Hepatocyte (in vitro differentiated cells): ENCODE measurements around the gene DHX57.

ENCODE experiments used
- EZH2 ChIP-seq: fragments of 200-600 bp; sonication (generic); IDR thresholded peaks from 2 replicates; pipeline ENCODE4 v1.6.1; 2016; ENCODE audit warnings: antibody characterized with exemption, mild to moderate bottlenecking, borderline replicate concordance
- EZH2phosphoT487 ChIP-seq: fragments of 200-600 bp; sonication (generic); IDR thresholded peaks from one replicate; pipeline ENCODE4 v1.6.1; 2018; ENCODE audit warnings: antibody characterized with exemption, mild to moderate bottlenecking, low read depth, moderate library complexity; ENCODE audit not compliant: unreplicated experiment, severe bottlenecking
- TF ChIP-seq, protein P1 (sequence below): fragments of 200-600 bp; sonication (generic); IDR thresholded peaks from 2 replicates; pipeline ENCODE4 v1.5.1; 2016; ENCODE audit warnings: antibody characterized with exemption, mild to moderate bottlenecking; ENCODE audit not compliant: poor library complexity

DNA sequence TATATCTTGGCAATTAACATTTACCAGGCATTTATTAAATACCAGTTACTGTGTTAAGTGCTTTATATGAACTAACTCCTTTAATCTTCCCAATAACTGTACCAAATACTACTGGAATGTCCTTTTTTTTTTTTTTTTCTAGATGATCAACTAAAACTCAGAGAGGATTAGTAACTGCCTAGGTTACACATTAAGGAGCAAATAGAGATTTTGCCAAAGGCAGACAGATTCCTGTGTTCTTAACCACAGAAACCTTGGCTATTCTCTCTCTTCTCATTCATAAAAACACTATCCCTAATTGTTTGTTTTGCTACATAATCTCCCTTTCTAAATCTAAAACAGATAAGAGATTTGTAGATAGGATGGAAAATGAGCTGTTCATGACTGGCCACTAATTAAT, 13.3 kb downstream of the DHX57 start:
- TF ChIP-seq, protein P1, sequence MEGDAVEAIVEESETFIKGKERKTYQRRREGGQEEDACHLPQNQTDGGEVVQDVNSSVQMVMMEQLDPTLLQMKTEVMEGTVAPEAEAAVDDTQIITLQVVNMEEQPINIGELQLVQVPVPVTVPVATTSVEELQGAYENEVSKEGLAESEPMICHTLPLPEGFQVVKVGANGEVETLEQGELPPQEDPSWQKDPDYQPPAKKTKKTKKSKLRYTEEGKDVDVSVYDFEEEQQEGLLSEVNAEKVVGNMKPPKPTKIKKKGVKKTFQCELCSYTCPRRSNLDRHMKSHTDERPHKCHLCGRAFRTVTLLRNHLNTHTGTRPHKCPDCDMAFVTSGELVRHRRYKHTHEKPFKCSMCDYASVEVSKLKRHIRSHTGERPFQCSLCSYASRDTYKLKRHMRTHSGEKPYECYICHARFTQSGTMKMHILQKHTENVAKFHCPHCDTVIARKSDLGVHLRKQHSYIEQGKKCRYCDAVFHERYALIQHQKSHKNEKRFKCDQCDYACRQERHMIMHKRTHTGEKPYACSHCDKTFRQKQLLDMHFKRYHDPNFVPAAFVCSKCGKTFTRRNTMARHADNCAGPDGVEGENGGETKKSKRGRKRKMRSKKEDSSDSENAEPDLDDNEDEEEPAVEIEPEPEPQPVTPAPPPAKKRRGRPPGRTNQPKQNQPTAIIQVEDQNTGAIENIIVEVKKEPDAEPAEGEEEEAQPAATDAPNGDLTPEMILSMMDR = no peak
- TF ChIP-seq EZH2 = no peak
- no peak for TF ChIP-seq EZH2phosphoT487
